GM12872 (cell line): ENCODE measurements around the gene ZNF385B.

Experiments
- TF ChIP-seq, protein P1 (sequence below): IDR thresholded peaks from 3 replicates; pipeline ENCODE4 v1.5.1; 2011; ENCODE audit warnings: low read depth, mild to moderate bottlenecking, low read length, moderate library complexity; ENCODE audit not compliant: insufficient read depth

Gene ZNF385B

DNA sequence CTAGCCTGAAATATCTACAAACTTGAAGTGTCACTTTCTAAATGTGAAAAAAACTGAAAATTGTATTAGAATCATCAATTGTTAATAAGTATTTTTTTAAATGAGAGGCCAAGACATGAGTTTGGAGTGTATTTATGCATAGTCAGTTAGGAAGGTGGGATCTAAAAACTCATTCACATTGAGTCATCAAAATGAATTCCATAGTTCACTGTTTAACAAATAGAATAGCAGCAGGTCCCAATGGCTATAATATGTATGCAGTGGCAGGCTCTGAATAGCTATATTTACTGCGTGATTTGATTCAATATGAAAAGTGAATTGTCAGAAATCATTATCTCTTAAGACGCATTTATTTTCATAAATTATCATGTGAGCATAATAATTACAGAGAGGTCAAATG lies 256.1 kb downstream of the ZNF385B start:
- TF ChIP-seq, protein P1, sequence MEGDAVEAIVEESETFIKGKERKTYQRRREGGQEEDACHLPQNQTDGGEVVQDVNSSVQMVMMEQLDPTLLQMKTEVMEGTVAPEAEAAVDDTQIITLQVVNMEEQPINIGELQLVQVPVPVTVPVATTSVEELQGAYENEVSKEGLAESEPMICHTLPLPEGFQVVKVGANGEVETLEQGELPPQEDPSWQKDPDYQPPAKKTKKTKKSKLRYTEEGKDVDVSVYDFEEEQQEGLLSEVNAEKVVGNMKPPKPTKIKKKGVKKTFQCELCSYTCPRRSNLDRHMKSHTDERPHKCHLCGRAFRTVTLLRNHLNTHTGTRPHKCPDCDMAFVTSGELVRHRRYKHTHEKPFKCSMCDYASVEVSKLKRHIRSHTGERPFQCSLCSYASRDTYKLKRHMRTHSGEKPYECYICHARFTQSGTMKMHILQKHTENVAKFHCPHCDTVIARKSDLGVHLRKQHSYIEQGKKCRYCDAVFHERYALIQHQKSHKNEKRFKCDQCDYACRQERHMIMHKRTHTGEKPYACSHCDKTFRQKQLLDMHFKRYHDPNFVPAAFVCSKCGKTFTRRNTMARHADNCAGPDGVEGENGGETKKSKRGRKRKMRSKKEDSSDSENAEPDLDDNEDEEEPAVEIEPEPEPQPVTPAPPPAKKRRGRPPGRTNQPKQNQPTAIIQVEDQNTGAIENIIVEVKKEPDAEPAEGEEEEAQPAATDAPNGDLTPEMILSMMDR: no peak

DNA sequence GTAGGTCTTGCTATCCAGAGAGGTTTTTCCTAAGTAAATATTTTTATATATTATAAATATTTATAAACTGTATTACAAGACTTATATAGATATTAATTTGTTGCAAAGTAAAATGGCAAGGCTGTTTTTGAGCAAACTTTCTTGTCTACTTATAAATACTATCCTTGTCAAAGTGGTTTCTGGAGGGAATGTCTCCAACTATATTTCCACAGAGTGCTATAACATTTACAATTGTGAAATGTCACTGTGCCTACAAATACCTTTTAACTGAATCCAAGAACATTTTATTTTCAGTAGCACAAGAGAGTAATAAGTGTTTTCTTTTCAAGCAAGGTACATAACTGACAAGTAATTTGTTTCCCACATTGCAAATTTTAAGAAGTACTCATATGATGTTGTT lies 256.8 kb downstream of the ZNF385B start:
- TF ChIP-seq, protein P1: no peak

DNA sequence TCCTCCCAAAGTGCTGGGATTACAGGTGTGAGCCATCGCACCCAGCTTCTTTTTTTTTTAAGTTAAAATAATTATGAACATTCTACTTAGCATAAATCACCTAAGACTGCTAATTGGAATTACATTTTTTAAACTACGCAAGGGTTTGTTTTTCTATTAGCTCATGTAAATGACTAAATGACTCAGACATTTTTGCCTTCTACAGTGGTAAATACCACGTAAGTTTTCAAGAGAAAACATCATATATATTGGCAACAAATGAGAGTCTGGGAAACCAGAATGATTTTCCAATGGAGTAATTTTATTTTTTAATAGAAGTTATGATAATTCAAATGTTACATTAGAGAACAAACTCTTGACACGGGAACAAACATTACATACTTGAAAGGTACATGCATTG lies 259.0 kb downstream of the ZNF385B start:
- TF ChIP-seq, protein P1: no peak

DNA sequence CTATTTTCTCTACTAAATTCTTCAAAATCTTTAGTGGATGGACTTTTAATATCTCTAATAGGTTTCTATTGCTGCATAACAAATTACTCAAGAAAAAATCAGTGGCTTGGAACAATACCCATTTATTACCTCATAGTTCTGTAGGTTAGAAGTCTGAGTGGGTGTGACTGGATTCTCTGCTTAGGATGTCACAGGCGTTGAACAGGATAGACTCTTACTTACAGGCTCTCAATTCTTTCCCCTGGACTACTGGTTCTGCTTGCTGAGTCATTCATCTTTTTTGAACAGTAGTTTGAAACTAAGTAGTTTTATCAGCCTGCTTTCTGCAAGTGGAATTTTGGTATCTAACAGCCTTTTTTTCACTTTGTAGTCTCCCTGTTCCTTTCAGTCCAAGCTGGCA lies 265.4 kb downstream of the ZNF385B start:
- TF ChIP-seq, protein P1: no peak

DNA sequence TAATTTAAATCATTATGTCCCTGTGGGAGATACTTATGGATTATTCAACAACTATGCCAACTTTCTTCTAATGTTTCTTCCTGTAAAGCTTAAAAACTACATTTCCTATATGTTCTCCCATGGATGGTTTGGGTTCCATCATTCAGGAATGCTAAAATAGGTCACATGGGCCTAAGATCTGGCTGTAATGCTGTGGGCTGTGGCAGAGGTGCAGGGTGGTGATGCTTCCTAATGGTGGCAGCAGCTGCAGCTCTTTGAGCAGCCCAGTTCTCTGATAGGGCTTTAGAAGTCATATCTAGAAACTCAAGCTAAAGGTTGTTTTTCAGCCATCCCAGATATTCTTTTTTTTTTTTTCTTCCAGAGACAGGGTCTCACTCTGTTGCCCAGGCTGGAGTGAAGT lies 266.1 kb downstream of the ZNF385B start:
- TF ChIP-seq, protein P1: no peak

DNA sequence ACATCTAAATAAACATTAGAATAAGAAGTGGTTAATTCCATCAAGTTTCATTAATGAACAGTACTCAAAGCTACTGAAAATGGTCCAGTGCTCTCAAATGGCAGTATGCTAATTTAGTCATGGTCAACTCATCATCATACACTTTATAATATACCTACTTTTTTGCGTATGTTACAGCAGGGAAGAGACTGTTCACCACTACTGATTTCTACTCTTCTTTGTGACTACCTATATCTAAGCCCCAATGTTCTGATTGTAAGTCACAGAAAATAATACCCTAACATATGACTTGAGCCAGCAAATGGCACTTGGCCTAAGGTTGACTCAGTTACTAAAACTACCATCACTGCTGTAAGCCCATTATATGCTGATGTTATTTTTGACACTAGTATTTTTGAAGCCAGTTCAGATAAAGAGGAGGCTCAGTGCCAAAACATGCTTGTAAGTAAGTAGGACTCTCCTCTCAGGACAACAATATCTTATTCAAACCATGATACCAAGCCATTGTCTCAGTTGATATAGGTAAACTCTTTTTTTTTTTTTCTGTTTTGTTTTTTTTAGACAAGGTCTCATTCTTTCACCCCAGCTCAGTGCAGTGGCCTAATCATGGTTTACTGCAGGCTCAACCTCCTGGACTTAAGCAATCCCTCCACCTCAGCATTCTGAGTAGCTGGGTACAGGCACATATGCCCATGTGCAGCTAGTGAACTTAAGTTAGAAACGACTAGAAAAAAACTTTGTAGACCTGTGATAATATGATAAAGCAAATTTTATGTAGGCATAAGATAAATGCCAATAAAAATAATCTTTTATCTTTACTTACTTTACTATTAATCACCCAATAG lies 266.9 kb downstream of the ZNF385B start:
- TF ChIP-seq, protein P1: no peak

DNA sequence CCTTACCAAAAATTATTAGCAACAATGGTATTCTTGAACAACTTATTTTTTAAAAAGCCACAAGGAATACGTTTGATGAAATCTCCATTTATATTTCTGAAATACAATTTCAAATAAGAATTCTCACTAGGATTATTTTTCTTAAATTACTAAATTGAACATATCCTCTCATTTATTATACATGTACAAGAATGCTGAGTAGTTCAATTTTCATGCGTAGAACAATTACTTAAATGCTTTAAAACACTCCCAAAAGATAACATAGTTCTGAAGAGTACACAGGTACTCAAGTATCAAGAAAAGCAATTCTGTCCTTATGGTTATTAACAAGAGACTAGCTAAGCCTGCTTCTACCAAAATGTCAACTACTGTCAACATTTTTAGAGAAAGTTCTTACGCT lies 268.1 kb downstream of the ZNF385B start:
- TF ChIP-seq, protein P1: no peak
